Erythroblast (primary cell): ENCODE measurements around the gene ARGLU1.

ENCODE experiments used
- GATA1 ChIP-seq: IDR thresholded peaks from 2 replicates; pipeline ENCODE4 v1.6.1; 2011; ENCODE audit warnings: low read depth, mild to moderate bottlenecking, control low read depth, low read length, moderate library complexity
- POLR2A ChIP-seq: IDR thresholded peaks from 2 replicates; pipeline ENCODE4 v1.6.1; 2011; ENCODE audit warnings: mild to moderate bottlenecking, low read length

DNA sequence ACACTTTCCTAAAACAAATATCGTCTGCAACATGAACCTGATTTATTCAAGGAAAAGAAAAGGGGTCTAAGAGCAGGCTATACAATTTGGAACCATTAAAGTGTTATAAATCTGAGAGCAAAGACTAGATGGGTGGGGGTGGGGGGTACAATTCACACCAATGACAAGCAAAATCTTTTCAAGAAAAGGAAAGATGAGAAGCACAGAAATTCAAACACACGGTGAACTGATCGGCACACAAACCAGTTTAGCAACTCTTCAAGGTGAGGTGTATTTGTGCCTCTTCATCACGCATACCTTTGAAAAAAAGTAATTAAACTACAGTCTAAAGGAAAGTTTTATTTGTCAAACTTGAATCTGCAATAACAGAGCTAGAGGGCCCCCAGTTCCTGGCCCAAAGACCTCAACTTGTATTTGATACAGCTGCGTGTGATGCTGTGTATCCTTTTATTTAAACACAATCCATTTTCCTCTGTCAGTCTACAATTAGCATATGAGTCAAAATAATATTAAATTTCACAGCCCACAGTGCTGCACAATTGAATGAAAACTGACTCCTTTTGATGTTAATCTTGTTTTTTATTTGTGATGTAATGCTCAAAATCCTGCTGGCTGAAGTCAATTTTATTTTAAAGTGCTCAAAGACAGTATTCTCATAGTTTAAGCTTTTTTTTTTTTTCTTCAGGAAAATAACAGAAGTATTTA lies 46.7 kb downstream of the ARGLU1 start:
- no peak for TF ChIP-seq POLR2A
- no peak for TF ChIP-seq GATA1
